Keratinocyte (primary cell): Measurements from ENCODE around the gene PRICKLE4. TPM values are rescaled to one million over a fixed set of nuclear protein-coding genes. Genes with fewer than 3 reads are reported as not detected.

Experiments
- DNase-seq: peaks from one replicate; pipeline ENCODE4 v3.0.0-alpha.2; 2011; ENCODE audit warnings: low read depth, missing footprints, low spot score
- FAIRE-seq: peaks from 2 replicates; lab custom pipeline; 2011; peaks lifted over from hg19 to GRCh38; lab: Jason Lieb, UNC
- H2AFZ ChIP-seq: 2 replicates; pipeline ENCODE4 v1.6.0; 2012; ENCODE audit warnings: low read length, control low read depth, inconsistent platforms; ENCODE audit not compliant: control insufficient read depth
- H3K27ac ChIP-seq: 2 replicates; pipeline ENCODE4 v1.5.1; 2011; ENCODE audit warnings: low read length; ENCODE audit not compliant: control insufficient read depth, insufficient read depth
- H3K27me3 ChIP-seq: 3 replicates; pipeline ENCODE4 v1.6.0; 2011; ENCODE audit warnings: low read length; ENCODE audit not compliant: control insufficient read depth, insufficient read depth; ENCODE audit errors: extremely low read depth
- H3K36me3 ChIP-seq, 2 experiments: 2 replicates in 1 of 2; 3 replicates in 1 of 2; pipeline ENCODE4 v1.5.1; 2011; ENCODE audit warnings: low read length in 2 of 2, mild to moderate bottlenecking in 1 of 2; ENCODE audit not compliant: control insufficient read depth in 2 of 2, insufficient read depth in 2 of 2; ENCODE audit errors: extremely low read depth in 1 of 2
- H3K4me1 ChIP-seq: 3 replicates; pipeline ENCODE4 v1.5.1; 2011; ENCODE audit warnings: low read length; ENCODE audit not compliant: control insufficient read depth, insufficient read depth; ENCODE audit errors: extremely low read depth
- H3K4me2 ChIP-seq: 3 replicates; pipeline ENCODE4 v1.6.0; 2011; ENCODE audit warnings: low read depth, low read length; ENCODE audit not compliant: control insufficient read depth, insufficient read depth; ENCODE audit errors: extremely low read depth
- H3K4me3 ChIP-seq, 3 experiments: fragments of 200-600 bp in 1 of 3; sonication (generic) in 1 of 3; 2 replicates in 2 of 3; 3 replicates in 1 of 3; pipeline ENCODE4 v1.5.1; 2011 to 2016; ENCODE audit warnings: low read length in 3 of 3, mild to moderate bottlenecking in 3 of 3, control low read depth in 2 of 3, inconsistent platforms in 1 of 3, low read depth in 1 of 3, mixed read lengths in 1 of 3, mixed run types in 1 of 3, moderate library complexity in 1 of 3; ENCODE audit not compliant: control insufficient read depth in 2 of 3, insufficient read depth in 2 of 3; ENCODE audit errors: extremely low read depth in 1 of 3
- H3K79me2 ChIP-seq: 2 replicates; pipeline ENCODE4 v1.6.0; 2012; ENCODE audit warnings: low read length; ENCODE audit not compliant: control insufficient read depth, insufficient read depth
- H3K9ac ChIP-seq: 3 replicates; pipeline ENCODE4 v1.6.0; 2011; ENCODE audit warnings: low read length; ENCODE audit not compliant: control insufficient read depth, insufficient read depth; ENCODE audit errors: extremely low read depth
- H3K9me1 ChIP-seq: 3 replicates; pipeline ENCODE4 v1.6.0; 2011; ENCODE audit warnings: low read length; ENCODE audit not compliant: control insufficient read depth, insufficient read depth; ENCODE audit errors: extremely low read depth
- H3K9me3 ChIP-seq: 2 replicates; pipeline ENCODE4 v1.5.1; 2012; ENCODE audit warnings: low read depth, low read length; ENCODE audit not compliant: control insufficient read depth
- H4K20me1 ChIP-seq: 3 replicates; pipeline ENCODE4 v1.6.0; 2011; ENCODE audit warnings: low read length; ENCODE audit not compliant: control insufficient read depth, insufficient read depth; ENCODE audit errors: extremely low read depth
- CTCF ChIP-seq, 3 experiments: IDR thresholded peaks in 1 of 3; conservative IDR thresholded peaks in 1 of 3; optimal IDR thresholded peaks in 1 of 3; 2 replicates in 2 of 3; 3 replicates in 1 of 3; pipeline versions ENCODE3 to v1.5.1; 2011; ENCODE audit warnings: low read length in 3 of 3, mild to moderate bottlenecking in 3 of 3, moderate library complexity in 2 of 3, control low read depth in 1 of 3, inconsistent platforms in 1 of 3; ENCODE audit not compliant: insufficient read depth in 2 of 3; ENCODE audit errors: extremely low read depth in 1 of 3
- EZH2 ChIP-seq: IDR thresholded peaks from one replicate; pipeline ENCODE4 v1.6.1; 2012; ENCODE audit warnings: inconsistent platforms, mild to moderate bottlenecking, low read length, moderate library complexity
- dilution Hi-C: fragments of 300-500 bp; cut with MboI; formaldehyde crosslinking; loops from one replicate; pipeline ENCODE4 v1.7.0; 2020; ENCODE audit warnings: low sequenced_read_pairs; ENCODE audit not compliant: extremely low pct_ligation_motif_present
- polyA plus RNA-seq, 5 experiments: library from polyadenylated mRNA; depleted of rRNA in 3 of 5; stranded (reverse) in 3 of 5; stranded (forward) in 1 of 5; unstranded in 1 of 5; fragments of >200 nt; gene quantifications; 1 replicate in 1 of 5; 2 replicates in 3 of 5; 3 replicates in 1 of 5; pipeline versions ENCODE4 v1.2.1 to v1.2.3, GENCODE V29; 2011 to 2012; ENCODE audit warnings: missing spikeins in 2 of 5, low read depth in 1 of 5, low replicate concordance in 1 of 5

Gene PRICKLE4
- polyA plus RNA-seq, 1 donor (not counting 4 experiments of a cell fraction or from before 2014, with no cell fraction given): 0.13 TPM

GRCh38 chr6:41759106-41759904 lies 21.3 kb upstream of the PRICKLE4 start:
- Histone ChIP-seq H3K27ac (no peak overlapping the region), H3K9me3 (no peaks in the 10 kb centered on the region), H3K9ac (no peak overlapping the region), H4K20me1 (no peaks in the 10 kb centered on the region), H2AFZ (no peak overlapping the region), H3K4me1 (no peaks in the 10 kb centered on the region), H3K4me2 (no peak overlapping the region), H3K79me2 (no peaks in the 10 kb centered on the region), H3K36me3 (no peaks in the 10 kb centered on the region), H3K4me3 (no peak overlapping the region), H3K27me3 (no peaks in the 10 kb centered on the region), H3K9me1 (no peaks in the 10 kb centered on the region)
- FAIRE-seq (no peak), DNase-seq (no peak)
- TF ChIP-seq EZH2 (no peak), CTCF (optimal IDR thresholded peaks at IDR 0.05 in 1 of 3, IDR thresholded peaks at IDR 0.05 in 1 of 3, conservative IDR thresholded peaks at IDR 0.05 in 1 of 3; ENCODE audit: extremely low read depth in 1 of 3, insufficient read depth in 2 of 3, low read length in 3 of 3) (no peak)
- dilution Hi-C loops: no loop called here

GRCh38 chr6:41759905-41760579 lies 20.5 kb upstream of the PRICKLE4 start:
- Histone ChIP-seq H3K27ac (no peak overlapping the region), H3K9me1 (no peaks in the 10 kb centered on the region), H3K9ac (no peak overlapping the region), H2AFZ (no peak overlapping the region), H3K4me2 (no peak overlapping the region), H3K27me3 (no peaks in the 10 kb centered on the region), H3K4me3 (no peak overlapping the region), H4K20me1 (no peaks in the 10 kb centered on the region), H3K9me3 (no peaks in the 10 kb centered on the region), H3K79me2 (no peaks in the 10 kb centered on the region), H3K4me1 (no peaks in the 10 kb centered on the region), H3K36me3 (no peaks in the 10 kb centered on the region)
- no peak for DNase-seq
- TF ChIP-seq CTCF (optimal IDR thresholded peaks at IDR 0.05 in 1 of 3, IDR thresholded peaks at IDR 0.05 in 1 of 3, conservative IDR thresholded peaks at IDR 0.05 in 1 of 3; ENCODE audit: extremely low read depth in 1 of 3, insufficient read depth in 2 of 3, low read length in 3 of 3) (no peak), EZH2 (no peak)
- dilution Hi-C loops: no loop called here
- FAIRE-seq: no peak
